Gastroesophageal sphincter (tissue), 4 donors: ENCODE results near the gene ISM2. TPM values are rescaled to one million over a fixed set of nuclear protein-coding genes. Genes with fewer than 3 reads are reported as not detected.
"Not testable (repeated sequence)": the region's sequence is repeated elsewhere in the genome, so short reads cannot be mapped to it uniquely, and the experiment has no call there.

Experiments
- ATAC-seq: fragments of 150-250 bp; one replicate; pipeline ENCODE4 v1.9.1; 2016; ENCODE audit warnings: mild to moderate bottlenecking, moderate library complexity
- H3K27ac ChIP-seq, 4 donors: fragments of 200-600 bp; sonication (generic) in 3 of 4; 1 replicate in 3 of 4; 2 replicates in 1 of 4; pipeline ENCODE4 v1.5.1; 2016 to 2019
- H3K27me3 ChIP-seq: fragments of 200-600 bp; sonication (generic); one replicate; pipeline ENCODE4 v1.5.1; 2019
- H3K36me3 ChIP-seq, 2 donors: fragments of 200-600 bp; sonication (generic); one replicate each; pipeline ENCODE4 v1.5.1; 2019; ENCODE audit warnings: control low read depth in 1 of 2
- H3K4me1 ChIP-seq, 3 donors: fragments of 200-600 bp; sonication (generic); 1 replicate in 2 of 3; 2 replicates in 1 of 3; pipeline ENCODE4 v1.5.1; 2016 to 2019; ENCODE audit warnings: control low read depth in 2 of 3
- H3K4me3 ChIP-seq, 2 donors: fragments of 200-600 bp; sonication (generic); one replicate each; pipeline ENCODE4 v1.5.1; 2019; ENCODE audit warnings: mild to moderate bottlenecking in 1 of 2, moderate library complexity in 1 of 2
- H3K9me3 ChIP-seq, 3 donors: fragments of 200-600 bp; sonication (generic); one replicate each; pipeline ENCODE4 v1.5.1; 2017 to 2019; ENCODE audit warnings: control low read depth in 2 of 3
- EP300 ChIP-seq: sonication (generic); formaldehyde crosslinking; IDR thresholded peaks from one replicate; pipeline ENCODE4 v1.6.1; 2017; ENCODE audit warnings: antibody characterized with exemption, mild to moderate bottlenecking
- POLR2A ChIP-seq, 2 donors: fragments of 450-650 bp; IDR thresholded peaks; one replicate each; pipeline ENCODE4 v1.6.1; 2017; ENCODE audit warnings: antibody characterized with exemption in 2 of 2, mild to moderate bottlenecking in 2 of 2, moderate library complexity in 1 of 2
- POLR2AphosphoS5 ChIP-seq: sonication (generic); formaldehyde crosslinking; IDR thresholded peaks from one replicate; pipeline ENCODE4 v1.6.1; 2017; ENCODE audit warnings: antibody characterized with exemption
- WGBS, 2 donors: methylation state at CpG; one replicate each; pipeline ENCODE4 v1.1.5; 2018; ENCODE audit warnings: low coverage in 1 of 2; 5-methylcytosine and 5-hydroxymethylcytosine counted together
- total RNA-seq, 4 donors: library from RNA; depleted of rRNA; stranded (reverse); fragments of >200 nt; gene quantifications; one replicate each; pipeline ENCODE4 v1.1.0, GENCODE V29; 2016
- TF ChIP-seq, protein P1 (sequence below), 4 experiments: fragments of 200-600 bp in 2 of 4; fragments of 450-650 bp in 2 of 4; sonication (generic) in 1 of 4; IDR thresholded peaks; one replicate each; pipeline ENCODE4 v1.5.1; 2017 to 2019; ENCODE audit warnings: antibody characterized with exemption in 4 of 4, mild to moderate bottlenecking in 2 of 4, moderate library complexity in 2 of 4

Gene ISM2
- total RNA-seq, 4 donors from 2014 or later, result 0.31 TPM; not detected in 3

DNA sequence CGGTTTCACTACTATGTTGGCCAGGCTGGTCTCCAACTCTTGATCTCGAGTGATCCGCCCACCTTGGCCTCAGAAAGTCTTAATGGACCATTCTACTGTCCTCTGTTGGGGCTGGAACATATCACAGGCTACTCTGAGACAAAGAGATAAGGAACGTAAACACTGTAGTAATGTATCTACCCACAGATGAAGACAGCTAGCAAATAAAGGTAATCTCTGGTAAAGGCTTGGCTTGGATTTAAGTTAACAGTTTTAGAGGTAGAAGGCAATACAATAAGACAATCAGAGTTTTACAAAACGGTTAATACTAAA, 44.6 kb upstream of the ISM2 start:
- ATAC-seq, result no peak
- no peaks in the 10 kb centered on the region for H3K27me3 ChIP-seq
- peaks cover 0 to 36% (median 8%) of the 10 kb centered on the region in 3 donors for H3K4me1 ChIP-seq
- TF ChIP-seq, protein P1, sequence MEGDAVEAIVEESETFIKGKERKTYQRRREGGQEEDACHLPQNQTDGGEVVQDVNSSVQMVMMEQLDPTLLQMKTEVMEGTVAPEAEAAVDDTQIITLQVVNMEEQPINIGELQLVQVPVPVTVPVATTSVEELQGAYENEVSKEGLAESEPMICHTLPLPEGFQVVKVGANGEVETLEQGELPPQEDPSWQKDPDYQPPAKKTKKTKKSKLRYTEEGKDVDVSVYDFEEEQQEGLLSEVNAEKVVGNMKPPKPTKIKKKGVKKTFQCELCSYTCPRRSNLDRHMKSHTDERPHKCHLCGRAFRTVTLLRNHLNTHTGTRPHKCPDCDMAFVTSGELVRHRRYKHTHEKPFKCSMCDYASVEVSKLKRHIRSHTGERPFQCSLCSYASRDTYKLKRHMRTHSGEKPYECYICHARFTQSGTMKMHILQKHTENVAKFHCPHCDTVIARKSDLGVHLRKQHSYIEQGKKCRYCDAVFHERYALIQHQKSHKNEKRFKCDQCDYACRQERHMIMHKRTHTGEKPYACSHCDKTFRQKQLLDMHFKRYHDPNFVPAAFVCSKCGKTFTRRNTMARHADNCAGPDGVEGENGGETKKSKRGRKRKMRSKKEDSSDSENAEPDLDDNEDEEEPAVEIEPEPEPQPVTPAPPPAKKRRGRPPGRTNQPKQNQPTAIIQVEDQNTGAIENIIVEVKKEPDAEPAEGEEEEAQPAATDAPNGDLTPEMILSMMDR (IDR thresholded peaks at IDR 0.05), result no peak
- no peak for TF ChIP-seq POLR2A (IDR thresholded peaks at IDR 0.05)
- no peak for TF ChIP-seq EP300
- no peak for TF ChIP-seq POLR2AphosphoS5
- 43 to 90% methylated on average over 1 to 5 of the region's 5 CpGs for WGBS, 2 donors
- no peaks in the 10 kb centered on the region for H3K9me3 ChIP-seq
- peak overlapping the region; percentile 13 to 74 (median 66) for H3K27ac ChIP-seq
- no peak overlapping the region for H3K4me3 ChIP-seq
- peaks cover 0 to 24% of the 10 kb centered on the region in 2 donors for H3K36me3 ChIP-seq

DNA sequence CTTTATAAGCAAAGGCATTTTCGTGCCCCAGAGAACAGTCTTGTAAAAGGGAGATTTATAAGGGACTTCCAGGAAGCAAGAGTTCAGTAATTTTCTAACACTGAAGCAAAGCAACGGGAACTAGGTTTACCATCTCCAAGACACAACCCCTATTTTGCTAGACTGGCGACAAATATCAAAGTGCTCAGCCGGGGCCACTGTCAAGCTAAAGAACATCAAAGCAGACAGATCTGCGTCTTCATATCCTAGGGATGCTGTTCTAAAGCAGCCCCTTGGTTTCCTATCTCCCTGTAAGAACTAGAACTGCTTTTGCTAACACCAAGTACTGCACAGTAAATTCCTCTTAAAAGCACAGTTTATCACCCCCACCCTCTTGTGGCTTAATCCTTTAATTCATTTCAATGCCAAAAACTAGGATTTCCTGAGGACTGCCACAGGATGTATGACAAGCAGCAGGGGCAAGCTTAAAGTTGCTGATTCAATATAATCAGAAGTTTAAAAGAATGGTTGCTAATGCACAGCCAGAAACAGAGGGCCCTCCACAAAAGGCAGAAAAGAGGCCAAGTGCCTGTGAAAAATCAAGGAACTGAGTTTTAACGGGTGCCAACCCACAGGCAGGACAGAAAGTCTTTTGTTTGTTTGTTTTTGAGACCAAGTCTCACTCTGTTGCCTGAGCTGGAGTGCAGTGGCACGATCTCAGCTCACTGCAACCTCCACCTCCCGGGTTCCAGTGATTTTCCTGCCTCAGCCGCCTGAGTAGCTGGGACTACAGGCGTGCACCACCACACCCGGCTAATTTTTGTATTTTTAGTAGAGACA, 44.0 kb upstream of the ISM2 start:
- WGBS, 2 donors, result 28 to 39% methylated on average over 6 to 9 of the region's 11 CpGs
- Histone ChIP-seq H3K36me3 (peaks cover 0 to 20% of the 10 kb centered on the region in 2 donors), H3K9me3 (no peaks in the 10 kb centered on the region), H3K4me3 (no peak overlapping the region), H3K27ac (peak overlapping the region; percentile 13 to 74 (median 66)), H3K4me1 (peaks cover 0 to 36% (median 8%) of the 10 kb centered on the region in 3 donors), H3K27me3 (no peaks in the 10 kb centered on the region)
- TF ChIP-seq, protein P1 (IDR thresholded peaks at IDR 0.05), result no peak
- TF ChIP-seq EP300 (no peak), POLR2AphosphoS5 (no peak), POLR2A (IDR thresholded peaks at IDR 0.05) (no peak)
- peak; percentile 62 for ATAC-seq

DNA sequence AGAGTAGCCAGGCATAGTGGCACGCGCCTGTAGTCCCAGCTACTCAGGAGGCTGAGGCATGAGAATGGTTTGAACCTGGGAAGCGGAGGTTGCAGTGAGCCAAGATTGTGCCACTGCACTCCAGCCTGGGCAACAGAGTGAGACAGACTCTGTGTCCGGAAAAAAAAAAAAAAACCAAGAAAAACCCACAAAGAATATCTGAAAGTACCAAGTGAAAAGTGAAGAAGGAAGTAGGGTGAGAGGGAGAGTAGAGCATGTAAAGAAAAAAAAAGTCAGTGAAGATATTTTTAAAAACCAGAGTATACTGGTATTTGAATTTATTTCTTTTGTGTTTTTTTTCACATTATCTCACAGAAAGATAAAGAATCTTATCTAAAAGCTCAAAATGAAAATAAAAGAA, 43.3 kb upstream of the ISM2 start:
- Histone ChIP-seq H3K27ac (peak overlapping the region in 2 of 4 donors; percentile 62 to 74), H3K4me1 (peaks cover 0 to 36% (median 8%) of the 10 kb centered on the region in 3 donors), H3K36me3 (peaks cover 0 to 13% of the 10 kb centered on the region in 2 donors), H3K27me3 (no peaks in the 10 kb centered on the region), H3K9me3 (no peaks in the 10 kb centered on the region), H3K4me3 (no peak overlapping the region)
- WGBS, 2 donors, result 14 to 100% methylated on average over 1 to 2 of the region's 4 CpGs
- TF ChIP-seq POLR2A (IDR thresholded peaks at IDR 0.05), result no peak
- TF ChIP-seq POLR2AphosphoS5, result no peak
- TF ChIP-seq EP300, result no peak
- ATAC-seq, result no peak

DNA sequence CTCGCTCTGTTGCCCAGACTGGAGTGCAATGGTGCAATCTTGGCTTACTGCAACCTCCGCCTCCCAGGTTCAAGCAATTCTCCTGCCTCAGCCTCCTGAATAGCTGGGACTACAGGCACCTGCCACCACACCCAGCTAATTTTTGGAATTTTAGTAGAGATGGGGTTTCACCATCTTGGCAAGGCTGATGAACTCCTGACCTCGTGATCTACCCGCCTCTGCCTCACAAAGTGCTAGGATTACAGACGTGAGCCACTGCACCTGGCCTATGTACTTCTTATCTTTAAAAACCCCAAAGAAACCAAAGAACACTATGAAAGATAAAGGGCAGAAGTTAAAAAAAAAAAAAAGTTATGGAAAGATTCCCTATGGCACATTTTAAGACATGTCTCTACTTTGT, 38.3 kb upstream of the ISM2 start:
- not testable (repeated sequence) for H3K27me3 ChIP-seq
- WGBS, 2 donors, result 88 to 100% methylated on average over 4 of the region's 5 CpGs

DNA sequence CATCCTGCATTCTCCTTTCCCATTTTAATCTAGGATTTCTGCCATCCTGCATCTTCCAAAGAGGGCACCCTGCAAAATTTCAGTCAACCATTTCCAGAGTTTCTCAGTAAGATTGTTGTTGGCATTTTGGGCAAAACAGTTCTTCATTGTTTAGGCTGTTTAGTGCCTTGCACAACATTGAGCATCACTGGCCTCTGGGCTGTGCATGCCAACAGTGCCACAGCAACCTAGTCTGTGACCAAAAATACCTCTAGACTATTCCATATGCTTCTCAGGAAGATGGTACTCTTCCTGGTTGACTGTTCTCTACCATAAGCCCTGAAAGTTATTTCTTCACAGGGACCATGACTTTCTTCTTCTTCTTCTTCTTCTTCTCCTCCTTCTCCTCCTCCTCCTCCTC, 32.5 kb upstream of the ISM2 start:
- TF ChIP-seq, protein P1 (IDR thresholded peaks at IDR 0.05), result no peak
- TF ChIP-seq POLR2A (IDR thresholded peaks at IDR 0.05), result no peak
- no peak for TF ChIP-seq EP300
- no peak for TF ChIP-seq POLR2AphosphoS5
- no peak for ATAC-seq
- H3K4me1 ChIP-seq, result peaks cover 0 to 11% (median 1%) of the 10 kb centered on the region in 3 donors
- H3K9me3 ChIP-seq, result no peaks in the 10 kb centered on the region
- H3K27ac ChIP-seq, result no peak overlapping the region
- no peak overlapping the region for H3K4me3 ChIP-seq
- no peaks in the 10 kb centered on the region for H3K27me3 ChIP-seq
- peaks cover 0 to 9% of the 10 kb centered on the region in 2 donors for H3K36me3 ChIP-seq

More for the DNA sequence above, 38.3 kb upstream of the ISM2 start:
- not testable (repeated sequence) for H3K9me3 ChIP-seq, H3K27ac ChIP-seq, H3K4me3 ChIP-seq, H3K36me3 ChIP-seq, ATAC-seq
- peaks cover 0 to 17% (median 0%) of the 10 kb centered on the region in 3 donors for H3K4me1 ChIP-seq

DNA sequence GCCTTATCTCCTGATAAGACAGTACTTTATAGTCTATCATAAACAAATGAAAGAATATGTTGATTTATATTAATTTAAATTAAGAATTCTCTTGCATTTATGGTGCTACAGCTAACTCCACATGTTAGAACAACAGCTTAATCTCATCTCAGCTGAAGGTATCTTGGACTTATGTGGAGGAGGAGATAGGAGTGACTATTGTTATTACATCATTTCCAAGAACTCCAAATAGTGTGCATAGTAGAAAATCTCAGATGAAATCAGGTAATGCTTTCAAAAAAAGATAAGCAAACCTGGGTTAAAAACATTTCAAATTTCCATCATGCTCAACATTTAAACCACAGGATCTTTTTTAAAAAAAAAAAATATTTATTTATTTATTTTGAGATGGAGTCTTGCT, 31.3 kb upstream of the ISM2 start:
- Histone ChIP-seq H3K27me3 (no peaks in the 10 kb centered on the region), H3K36me3 (peaks cover 0 to 4% of the 10 kb centered on the region in 2 donors), H3K4me3 (no peak overlapping the region), H3K27ac (no peak overlapping the region), H3K9me3 (no peaks in the 10 kb centered on the region), H3K4me1 (peaks cover 0 to 16% (median 3%) of the 10 kb centered on the region in 3 donors)
- no peak for ATAC-seq
- TF ChIP-seq, protein P1 (IDR thresholded peaks at IDR 0.05), result no peak
- TF ChIP-seq POLR2AphosphoS5, result no peak
- TF ChIP-seq EP300, result no peak
- no peak for TF ChIP-seq POLR2A (IDR thresholded peaks at IDR 0.05)
